Right lobe of liver (tissue), 4 donors: ENCODE data around the gene DSCAM.

Source experiments
- POLR2A ChIP-seq: fragments of 450-650 bp; IDR thresholded peaks from one replicate; pipeline ENCODE4 v1.6.1; 2017; ENCODE audit warnings: antibody characterized with exemption, mild to moderate bottlenecking
- TF ChIP-seq, protein P1 (sequence below), 4 donors: fragments of 200-600 bp in 3 of 4; fragments of 450-650 bp in 1 of 4; IDR thresholded peaks; one replicate each; pipeline versions ENCODE4 v1.5.1 to v1.8.0; 2016 to 2022; ENCODE audit warnings: antibody characterized with exemption in 4 of 4, mild to moderate bottlenecking in 2 of 4
- donor health status: DM: no; HTN: no; CAD: no.
- donor health status: DM: no; HTN: no; CAD: no.
- donor health status: DM: no; HTN: yes; CAD: no.

DNA sequence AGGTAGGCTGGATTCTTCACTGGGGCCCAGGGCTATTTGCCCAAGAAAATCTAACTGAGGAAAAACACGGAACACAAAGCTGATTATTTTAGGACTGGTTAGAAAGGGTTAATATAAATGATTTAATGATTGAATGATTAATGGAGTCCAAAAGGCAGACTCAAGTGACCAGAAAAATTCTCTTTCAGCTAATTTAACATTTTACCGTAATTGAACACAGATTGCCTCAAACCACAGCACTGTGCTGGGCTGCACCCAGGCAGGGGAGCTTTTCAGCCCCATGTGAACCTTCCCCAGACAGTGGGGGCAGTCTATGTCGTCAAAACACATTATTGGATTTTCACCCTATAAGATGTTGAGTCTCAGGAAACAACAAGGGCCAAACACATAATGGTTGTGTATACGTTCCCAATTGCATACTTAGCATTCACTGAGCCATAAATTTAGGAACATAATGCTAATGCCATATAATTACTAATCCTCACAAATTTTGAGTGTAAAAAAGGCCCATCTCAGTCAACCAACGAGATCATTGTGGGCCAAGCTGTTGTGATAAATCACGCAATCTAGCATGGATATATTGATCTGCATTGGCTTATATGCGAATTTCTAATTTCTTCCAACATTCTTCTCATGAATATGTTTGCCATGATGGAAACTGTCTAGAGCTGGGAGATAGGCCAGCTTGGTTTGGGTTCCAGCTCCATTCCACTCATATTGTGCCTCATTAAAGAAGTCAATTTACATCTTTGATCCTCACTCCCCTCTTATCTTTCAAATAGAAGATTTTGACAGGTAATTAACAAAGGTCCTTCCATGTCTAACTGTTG lies 27.7 kb downstream of the DSCAM start:
- no peak for TF ChIP-seq POLR2A
- TF ChIP-seq, protein P1, sequence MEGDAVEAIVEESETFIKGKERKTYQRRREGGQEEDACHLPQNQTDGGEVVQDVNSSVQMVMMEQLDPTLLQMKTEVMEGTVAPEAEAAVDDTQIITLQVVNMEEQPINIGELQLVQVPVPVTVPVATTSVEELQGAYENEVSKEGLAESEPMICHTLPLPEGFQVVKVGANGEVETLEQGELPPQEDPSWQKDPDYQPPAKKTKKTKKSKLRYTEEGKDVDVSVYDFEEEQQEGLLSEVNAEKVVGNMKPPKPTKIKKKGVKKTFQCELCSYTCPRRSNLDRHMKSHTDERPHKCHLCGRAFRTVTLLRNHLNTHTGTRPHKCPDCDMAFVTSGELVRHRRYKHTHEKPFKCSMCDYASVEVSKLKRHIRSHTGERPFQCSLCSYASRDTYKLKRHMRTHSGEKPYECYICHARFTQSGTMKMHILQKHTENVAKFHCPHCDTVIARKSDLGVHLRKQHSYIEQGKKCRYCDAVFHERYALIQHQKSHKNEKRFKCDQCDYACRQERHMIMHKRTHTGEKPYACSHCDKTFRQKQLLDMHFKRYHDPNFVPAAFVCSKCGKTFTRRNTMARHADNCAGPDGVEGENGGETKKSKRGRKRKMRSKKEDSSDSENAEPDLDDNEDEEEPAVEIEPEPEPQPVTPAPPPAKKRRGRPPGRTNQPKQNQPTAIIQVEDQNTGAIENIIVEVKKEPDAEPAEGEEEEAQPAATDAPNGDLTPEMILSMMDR (IDR thresholded peaks at IDR 0.05), result no peak
